ENCODE results near the gene RANBP9. TPM values are rescaled to one million over a fixed set of nuclear protein-coding genes. Genes with fewer than 3 reads are reported as not detected.

The RANBP9 gene
- total RNA-seq, 3 donors from 2014 or later = 43.9 to 51.5 (median 48.0) TPM

DNA sequence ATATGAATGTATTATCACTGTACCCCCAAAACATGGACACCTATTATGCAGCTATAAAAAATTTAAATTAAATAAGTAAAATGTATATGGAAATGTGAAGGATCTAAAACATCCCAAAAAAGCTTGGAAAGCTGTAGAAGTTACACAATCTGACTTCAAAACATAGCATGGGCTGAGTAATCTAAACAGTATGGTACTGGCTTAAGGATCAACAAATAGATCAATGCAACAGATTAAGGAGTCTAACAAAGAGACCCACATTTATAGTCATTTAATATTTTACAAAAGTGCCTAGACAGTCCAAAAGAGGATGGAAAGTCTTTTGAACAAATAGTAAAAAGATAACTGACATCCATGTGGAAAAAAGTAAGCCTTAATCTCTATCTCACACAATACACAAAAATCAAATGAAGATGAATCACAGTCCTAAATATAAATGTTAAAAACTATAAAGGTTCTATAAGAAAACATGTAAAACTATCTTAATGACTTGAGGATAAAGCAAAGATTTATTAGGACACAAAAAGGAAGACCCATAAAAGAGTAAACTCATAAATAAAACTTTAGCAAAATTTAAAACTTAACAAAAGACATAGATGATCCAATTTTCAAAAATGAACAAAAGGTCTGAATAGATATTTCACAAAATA lies 46.8 kb downstream of the RANBP9 start:
- TF ChIP-seq, protein P1, sequence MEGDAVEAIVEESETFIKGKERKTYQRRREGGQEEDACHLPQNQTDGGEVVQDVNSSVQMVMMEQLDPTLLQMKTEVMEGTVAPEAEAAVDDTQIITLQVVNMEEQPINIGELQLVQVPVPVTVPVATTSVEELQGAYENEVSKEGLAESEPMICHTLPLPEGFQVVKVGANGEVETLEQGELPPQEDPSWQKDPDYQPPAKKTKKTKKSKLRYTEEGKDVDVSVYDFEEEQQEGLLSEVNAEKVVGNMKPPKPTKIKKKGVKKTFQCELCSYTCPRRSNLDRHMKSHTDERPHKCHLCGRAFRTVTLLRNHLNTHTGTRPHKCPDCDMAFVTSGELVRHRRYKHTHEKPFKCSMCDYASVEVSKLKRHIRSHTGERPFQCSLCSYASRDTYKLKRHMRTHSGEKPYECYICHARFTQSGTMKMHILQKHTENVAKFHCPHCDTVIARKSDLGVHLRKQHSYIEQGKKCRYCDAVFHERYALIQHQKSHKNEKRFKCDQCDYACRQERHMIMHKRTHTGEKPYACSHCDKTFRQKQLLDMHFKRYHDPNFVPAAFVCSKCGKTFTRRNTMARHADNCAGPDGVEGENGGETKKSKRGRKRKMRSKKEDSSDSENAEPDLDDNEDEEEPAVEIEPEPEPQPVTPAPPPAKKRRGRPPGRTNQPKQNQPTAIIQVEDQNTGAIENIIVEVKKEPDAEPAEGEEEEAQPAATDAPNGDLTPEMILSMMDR (IDR thresholded peaks at IDR 0.05) = no peak
- TF ChIP-seq POLR2A (IDR thresholded peaks at IDR 0.05) (no peak), POLR2AphosphoS5 (IDR thresholded peaks at IDR 0.05) (no peak)
- Histone ChIP-seq H3K4me3 (no peak overlapping the region), H3K27me3 (no peaks in the 10 kb centered on the region), H3K27ac (no peak overlapping the region), H3K4me1 (no peaks in the 10 kb centered on the region), H3K9me3 (no peaks in the 10 kb centered on the region), H3K36me3 (no peaks in the 10 kb centered on the region)
- DNase-seq (ENCODE audit: low spot score in 2 of 2) = no peak
- intact Hi-C loops (cut with DNase I; ENCODE audit: low total_unique reads) = no loop called here

DNA sequence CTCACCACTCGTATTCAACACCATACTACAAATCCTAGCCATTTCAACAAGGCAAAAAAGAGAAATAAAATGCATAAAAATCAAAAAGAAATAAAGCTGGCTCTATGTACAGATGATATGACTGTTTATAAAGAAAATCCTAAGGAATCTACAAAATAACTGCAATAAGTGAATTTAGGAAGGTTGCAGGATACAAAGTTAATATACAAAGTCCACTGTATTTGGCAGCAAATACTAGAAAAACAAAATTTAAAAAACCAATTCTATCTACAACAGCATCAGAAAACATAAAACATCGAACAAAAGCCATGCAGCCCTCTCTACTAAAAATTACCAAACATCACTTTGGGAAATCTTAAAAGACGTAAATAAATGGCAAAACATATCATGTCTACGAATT lies 47.6 kb downstream of the RANBP9 start:
- Histone ChIP-seq H3K4me1 (no peaks in the 10 kb centered on the region), H3K27ac (no peak overlapping the region), H3K4me3 (no peak overlapping the region), H3K36me3 (no peaks in the 10 kb centered on the region), H3K27me3 (no peaks in the 10 kb centered on the region), H3K9me3 (no peaks in the 10 kb centered on the region)
- no peak for TF ChIP-seq POLR2A (IDR thresholded peaks at IDR 0.05)
- TF ChIP-seq POLR2AphosphoS5 (IDR thresholded peaks at IDR 0.05) = no peak
- TF ChIP-seq, protein P1 (IDR thresholded peaks at IDR 0.05) = no peak
- intact Hi-C loops (cut with DNase I; ENCODE audit: low total_unique reads) = no loop called here
- no peak for DNase-seq (ENCODE audit: low spot score in 2 of 2)

DNA sequence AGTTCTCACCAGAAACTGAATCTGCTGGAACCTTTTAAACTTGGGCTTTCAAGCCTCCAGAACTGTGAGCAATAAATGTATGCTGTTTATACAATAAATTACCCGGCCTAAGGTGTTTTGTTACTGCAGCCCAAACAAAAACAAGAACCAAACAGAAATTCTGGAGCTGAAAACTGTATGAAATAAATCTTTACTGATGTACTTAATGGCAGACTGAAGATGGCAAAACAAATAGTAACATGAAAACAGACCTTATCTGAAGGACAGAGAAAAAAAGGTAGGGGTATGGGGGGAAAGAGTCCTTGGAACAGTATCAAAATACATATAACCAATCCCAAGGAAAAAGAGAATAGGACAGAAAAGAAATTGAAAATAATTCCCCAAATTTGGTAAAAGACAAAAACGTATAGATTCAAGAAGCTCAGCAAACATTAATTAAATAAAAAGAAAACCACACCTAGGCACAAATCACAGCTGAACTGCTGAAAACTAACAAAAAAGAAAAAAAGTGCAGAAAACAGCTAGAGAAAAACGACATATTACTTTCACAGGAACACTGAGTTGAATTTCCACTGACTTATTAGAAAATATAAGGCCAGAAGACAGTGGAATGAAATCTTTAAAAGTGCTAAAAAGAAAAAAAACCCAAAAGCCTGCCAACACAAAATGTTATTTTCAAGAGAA lies 48.8 kb downstream of the RANBP9 start:
- H3K4me1 ChIP-seq = no peaks in the 10 kb centered on the region

DNA sequence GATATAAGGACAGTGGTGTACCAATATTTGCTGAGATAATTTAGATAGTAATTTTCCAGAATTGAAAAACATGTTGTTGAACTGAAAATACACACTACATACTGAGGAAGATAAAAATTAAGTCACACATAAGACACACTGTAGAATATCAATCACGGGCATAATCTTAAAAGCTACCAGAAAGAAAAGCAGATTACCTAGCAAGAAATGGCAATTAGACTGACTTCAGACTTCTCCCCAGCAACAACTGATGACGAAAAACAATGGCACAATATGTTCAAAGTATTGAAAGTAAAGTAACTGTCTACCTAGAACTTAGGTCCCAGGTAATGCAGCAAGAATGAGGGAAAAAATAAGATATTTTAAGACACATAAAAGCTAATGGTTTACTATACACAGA lies 50.0 kb downstream of the RANBP9 start:
- intact Hi-C loops (cut with DNase I; ENCODE audit: low total_unique reads) = no loop called here
- no peak overlapping the region for H3K27ac ChIP-seq
- DNase-seq (ENCODE audit: low spot score in 2 of 2) = no peak
- no peaks in the 10 kb centered on the region for H3K9me3 ChIP-seq
- H3K27me3 ChIP-seq = no peaks in the 10 kb centered on the region
- no peaks in the 10 kb centered on the region for H3K4me1 ChIP-seq
- H3K36me3 ChIP-seq = no peaks in the 10 kb centered on the region
- TF ChIP-seq POLR2A (IDR thresholded peaks at IDR 0.05) = no peak
- no peak for TF ChIP-seq POLR2AphosphoS5 (IDR thresholded peaks at IDR 0.05)
- TF ChIP-seq, protein P1 (IDR thresholded peaks at IDR 0.05) = no peak
- H3K4me3 ChIP-seq = no peak overlapping the region

More for the DNA sequence above, 48.8 kb downstream of the RANBP9 start:
- H3K27me3 ChIP-seq = no peaks in the 10 kb centered on the region
- no peaks in the 10 kb centered on the region for H3K9me3 ChIP-seq
- DNase-seq (ENCODE audit: low spot score in 2 of 2) = no peak
- TF ChIP-seq POLR2AphosphoS5 (IDR thresholded peaks at IDR 0.05) (no peak), POLR2A (IDR thresholded peaks at IDR 0.05) (no peak)
- TF ChIP-seq, protein P1 (IDR thresholded peaks at IDR 0.05) = no peak
- H3K27ac ChIP-seq = no peak overlapping the region
- H3K4me3 ChIP-seq = no peak overlapping the region
- H3K36me3 ChIP-seq = no peaks in the 10 kb centered on the region
- intact Hi-C loops (cut with DNase I; ENCODE audit: low total_unique reads) = no loop called here

DNA sequence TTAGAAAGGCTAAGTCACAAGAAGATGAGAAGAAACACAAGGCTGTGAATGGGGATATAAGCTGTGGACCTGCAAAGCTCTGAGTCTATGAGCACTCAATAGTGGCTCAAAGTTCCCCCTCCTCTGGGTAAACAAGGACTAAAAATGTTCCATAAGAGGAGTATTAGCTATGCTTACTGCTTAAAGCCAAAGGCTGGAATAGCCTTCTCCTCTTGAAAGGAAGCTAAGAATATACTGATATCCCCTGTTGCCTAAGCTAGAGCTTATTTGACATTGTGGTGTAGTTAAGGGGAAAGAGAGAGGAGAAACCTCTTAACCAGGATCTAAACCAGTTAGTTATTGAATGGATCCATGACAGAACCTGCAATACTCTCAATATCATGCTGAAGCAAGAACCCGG lies 50.7 kb downstream of the RANBP9 start:
- Histone ChIP-seq H3K27ac (no peak overlapping the region), H3K4me1 (no peaks in the 10 kb centered on the region), H3K9me3 (no peaks in the 10 kb centered on the region), H3K36me3 (no peaks in the 10 kb centered on the region), H3K4me3 (no peak overlapping the region), H3K27me3 (no peaks in the 10 kb centered on the region)
- DNase-seq (ENCODE audit: low spot score in 2 of 2) = no peak
- TF ChIP-seq POLR2AphosphoS5 (IDR thresholded peaks at IDR 0.05) (no peak), POLR2A (IDR thresholded peaks at IDR 0.05) (no peak)
- TF ChIP-seq, protein P1 (IDR thresholded peaks at IDR 0.05) = no peak
- intact Hi-C loops (cut with DNase I; ENCODE audit: low total_unique reads) = no loop called here
